ENCODE data around the gene VIPR1.

Gene VIPR1

GRCh38 chr3:42518800-42519567, 16.5 kb downstream of the VIPR1 start:
- H3K9ac ChIP-seq = no peak overlapping the region
- H3K4me1 ChIP-seq = no peaks in the 10 kb centered on the region
- no peaks in the 10 kb centered on the region for H3K36me3 ChIP-seq (ENCODE audit: control insufficient read depth, insufficient read depth, low read length)
- H3K9me3 ChIP-seq (ENCODE audit: control insufficient read depth, low read length) = no peaks in the 10 kb centered on the region
- no peaks in the 10 kb centered on the region for H3K27me3 ChIP-seq (ENCODE audit: control insufficient read depth, insufficient read depth, low read length)
- H3K79me2 ChIP-seq = no peaks in the 10 kb centered on the region
- H2AFZ ChIP-seq = no peak overlapping the region
- TF ChIP-seq CTCF (IDR thresholded peaks at IDR 0.05) = no peak
- H3K4me3 ChIP-seq (ENCODE audit: low read depth, low read length) = no peak overlapping the region
- H3K4me2 ChIP-seq (ENCODE audit: low read length) = no peak overlapping the region
- H3K27ac ChIP-seq = no peak overlapping the region

- Histone ChIP-seq H3K27ac (no peak overlapping the region), H3K36me3 (ENCODE audit: control insufficient read depth, insufficient read depth, low read length) (no peaks in the 10 kb centered on the region), H3K9ac (no peak overlapping the region)
Observed at GRCh38 chr3:42519568-42519962, 17.1 kb downstream of the VIPR1 start.

GRCh38 chr3:42520336-42520735, 17.9 kb downstream of the VIPR1 start:
- no peak overlapping the region for H2AFZ ChIP-seq
- H3K9ac ChIP-seq = no peak overlapping the region
- no peaks in the 10 kb centered on the region for H3K27me3 ChIP-seq (ENCODE audit: control insufficient read depth, insufficient read depth, low read length)
- H3K4me1 ChIP-seq = no peaks in the 10 kb centered on the region
- no peaks in the 10 kb centered on the region for H3K9me3 ChIP-seq (ENCODE audit: control insufficient read depth, low read length)
- H3K36me3 ChIP-seq (ENCODE audit: control insufficient read depth, insufficient read depth, low read length) = no peaks in the 10 kb centered on the region
- no peak for TF ChIP-seq CTCF (IDR thresholded peaks at IDR 0.05)
- no peak overlapping the region for H3K27ac ChIP-seq
- no peak overlapping the region for H3K4me3 ChIP-seq (ENCODE audit: low read depth, low read length)
- H3K4me2 ChIP-seq (ENCODE audit: low read length) = no peak overlapping the region
- no peaks in the 10 kb centered on the region for H3K79me2 ChIP-seq

More at GRCh38 chr3:42519568-42519962, 17.1 kb downstream of the VIPR1 start:
- H2AFZ ChIP-seq = no peak overlapping the region
- H3K4me1 ChIP-seq = no peaks in the 10 kb centered on the region
- no peak overlapping the region for H3K4me2 ChIP-seq (ENCODE audit: low read length)
- H3K79me2 ChIP-seq = no peaks in the 10 kb centered on the region
- H3K27me3 ChIP-seq (ENCODE audit: control insufficient read depth, insufficient read depth, low read length) = no peaks in the 10 kb centered on the region
- no peak for TF ChIP-seq CTCF (IDR thresholded peaks at IDR 0.05)
- no peaks in the 10 kb centered on the region for H3K9me3 ChIP-seq (ENCODE audit: control insufficient read depth, low read length)
- H3K4me3 ChIP-seq (ENCODE audit: low read depth, low read length) = no peak overlapping the region

- Histone ChIP-seq H3K9ac (no peak overlapping the region), H2AFZ (no peak overlapping the region), H3K36me3 (ENCODE audit: control insufficient read depth, insufficient read depth, low read length) (no peaks in the 10 kb centered on the region), H3K79me2 (no peaks in the 10 kb centered on the region), H3K27ac (no peak overlapping the region), H3K9me3 (ENCODE audit: control insufficient read depth, low read length) (no peaks in the 10 kb centered on the region), H3K27me3 (ENCODE audit: control insufficient read depth, insufficient read depth, low read length) (no peaks in the 10 kb centered on the region), H3K4me1 (no peaks in the 10 kb centered on the region), H3K4me2 (ENCODE audit: low read length) (no peak overlapping the region), H3K4me3 (ENCODE audit: low read depth, low read length) (no peak overlapping the region)
- TF ChIP-seq CTCF (IDR thresholded peaks at IDR 0.05) = no peak
Observed at GRCh38 chr3:42520906-42521305, 18.5 kb downstream of the VIPR1 start.

GRCh38 chr3:42524751-42525150, 22.3 kb downstream of the VIPR1 start:
- Histone ChIP-seq H3K9ac (no peak overlapping the region), H3K36me3 (ENCODE audit: control insufficient read depth, insufficient read depth, low read length) (no peaks in the 10 kb centered on the region)

More at GRCh38 chr3:42524751-42525150, 22.3 kb downstream of the VIPR1 start:
- Histone ChIP-seq H3K27me3 (ENCODE audit: control insufficient read depth, insufficient read depth, low read length) (no peaks in the 10 kb centered on the region), H3K4me1 (no peaks in the 10 kb centered on the region), H3K4me3 (ENCODE audit: low read depth, low read length) (no peak overlapping the region), H3K27ac (no peak overlapping the region), H3K4me2 (ENCODE audit: low read length) (no peak overlapping the region), H2AFZ (no peak overlapping the region), H3K79me2 (no peaks in the 10 kb centered on the region), H3K9me3 (ENCODE audit: control insufficient read depth, low read length) (no peaks in the 10 kb centered on the region)
- no peak for TF ChIP-seq CTCF (IDR thresholded peaks at IDR 0.05)

Data from parathyroid adenoma (tissue), 2 donors.